Heart left ventricle (tissue), 16 donors: Measurements from ENCODE around the gene ANO2. TPM values are rescaled to one million over a fixed set of nuclear protein-coding genes. Genes with fewer than 3 reads are reported as not detected.

ENCODE experiments used
- ATAC-seq, 4 donors: fragments of 200-7000 bp; cut with Tn5 transposase; one replicate each; pipeline ENCODE4 v1.9.1; 2020 to 2022; ENCODE audit warnings: moderate library complexity in 4 of 4, mild to moderate bottlenecking in 3 of 4, moderate number of reproducible peaks in 1 of 4
- DNase-seq, 5 donors: peaks; one replicate each; pipeline ENCODE4 v3.0.0-alpha.2; 2020
- H3K27ac ChIP-seq, 12 donors: fragments of 200-600 bp; sonication (generic) in 4 of 12; one replicate each; pipeline versions ENCODE4 v1.5.0 to v1.8.0; 2016 to 2022; ENCODE audit warnings: mild to moderate bottlenecking in 2 of 12
- H3K27me3 ChIP-seq, 9 donors: fragments of 200-600 bp; sonication (generic) in 2 of 9; one replicate each; pipeline versions ENCODE4 v1.5.1 to v1.8.0; 2016 to 2022; ENCODE audit warnings: mild to moderate bottlenecking in 3 of 9
- H3K36me3 ChIP-seq, 9 donors: fragments of 200-600 bp; sonication (generic) in 2 of 9; one replicate each; pipeline versions ENCODE4 v1.5.0 to v1.8.0; 2018 to 2022; ENCODE audit warnings: mild to moderate bottlenecking in 2 of 9
- H3K4me1 ChIP-seq, 12 donors: fragments of 200-600 bp; sonication (generic) in 4 of 12; one replicate each; pipeline versions ENCODE4 v1.5.0 to v1.8.0; 2016 to 2022; ENCODE audit warnings: mild to moderate bottlenecking in 3 of 12
- H3K4me3 ChIP-seq, 12 donors: fragments of 200-600 bp; sonication (generic) in 4 of 12; one replicate each; pipeline versions ENCODE4 v1.5.0 to v1.8.0; 2017 to 2022; ENCODE audit warnings: mild to moderate bottlenecking in 9 of 12, moderate library complexity in 4 of 12
- H3K9me3 ChIP-seq, 12 donors: fragments of 200-600 bp; sonication (generic) in 4 of 12; one replicate each; pipeline versions ENCODE4 v1.5.0 to v1.8.0; 2016 to 2022; ENCODE audit warnings: mild to moderate bottlenecking in 1 of 12
- POLR2A ChIP-seq, 2 donors: fragments of 450-650 bp; IDR thresholded peaks; one replicate each; pipeline ENCODE4 v1.6.1; 2017; ENCODE audit warnings: antibody characterized with exemption in 2 of 2, mild to moderate bottlenecking in 2 of 2, moderate library complexity in 2 of 2
- WGBS, 4 donors: extraction: QIAGEN DNeasy Blood & Tissue Kit in 2 of 4; methylation state at CpG; one replicate each; pipeline versions ENCODE4 v1.1.5 to v1.1.7; 2013 to 2018; 5-methylcytosine and 5-hydroxymethylcytosine counted together
- intact Hi-C, 10 donors: fragments of 100-400 bp; cut with DNase I; formaldehyde crosslinking; loops; one replicate each; pipeline versions ENCODE4 v1.11.1 to v1.14.2; 2022
- polyA plus RNA-seq, 2 donors: library from polyadenylated mRNA; stranded (reverse); fragments of 200-250 nt; gene quantifications; one replicate each; pipeline ENCODE4 v1.2.3, GENCODE V29; 2013
- total RNA-seq, 9 donors: library from RNA; depleted of rRNA in 2 of 9; stranded (reverse); fragments of >200 nt in 2 of 9; fragmentation: NEBNext Ultra II Directional in 3 of 9; extraction: Animal tissue kit (Norgen Biotek cat#: 25700) in 3 of 9; gene quantifications; one replicate each; pipeline versions ENCODE4 v1.1.0 to v1.2.4, GENCODE V29; 2016 to 2023
- TF ChIP-seq, protein P1 (sequence below), 12 donors: fragments of 200-600 bp; sonication (generic) in 4 of 12; IDR thresholded peaks; one replicate each; pipeline versions ENCODE4 v1.5.0 to v1.8.0; 2018 to 2022; ENCODE audit warnings: antibody characterized with exemption in 12 of 12, mild to moderate bottlenecking in 5 of 12
- donor health status: ischemic (EF 13 %, LVEDD 7.1; RV severe dilation, severe dysfunction).
- donor health status: healthy with polysubstance abuse.
- donor health status: DM: no; HTN: yes; CAD: no.
- donor health status: DM: no; HTN: no; CAD: no.
- donor health status: ischemic (EF 25% LVEDD 6.9; RV normal size, moderate dysfunction).
- donor health status: ischemic (EF 25% LVEDD 5.7; RV mildly dilated, moderate dysfunction).
- donor health status: healthy.
- donor health status: DM: yes; HTN: yes; CAD: no.
- donor health status: ischemic (EF 35%, LVEDD 5.7; RV mildly dilated, moderate dysfunction).
- donor health status: nonischemic (EF 11% LVEDD 7.7; RV severe dilation, severe dysfunction).
- donor health status: DM: yes; HTN: yes; CAD: no.
- donor health status: PGD.
- donor health status: ischemic (EF 29% LVEDD 5.4; RV normal size, mild dysfunction).
- donor health status: nonischemic (EF 23%, LVEDD 6.1; RV moderate dilation, normal function).

The ANO2 gene
- total and polyA plus RNA-seq, 11 donors: 3.4 to 19.4 (median 9.4) TPM

GRCh38 chr12:5720381-5721005 is 224.6 kb downstream of the ANO2 start:
- Histone ChIP-seq H3K4me3 (no peak overlapping the region), H3K9me3 (no peaks in the 10 kb centered on the region), H3K27ac (no peak overlapping the region), H3K36me3 (no peaks in the 10 kb centered on the region), H3K4me1 (peaks cover 0 to 23% (median 3%) of the 10 kb centered on the region in 12 donors), H3K27me3 (no peaks in the 10 kb centered on the region)
- DNase-seq (no peak), ATAC-seq (no peak)
- TF ChIP-seq, protein P1, sequence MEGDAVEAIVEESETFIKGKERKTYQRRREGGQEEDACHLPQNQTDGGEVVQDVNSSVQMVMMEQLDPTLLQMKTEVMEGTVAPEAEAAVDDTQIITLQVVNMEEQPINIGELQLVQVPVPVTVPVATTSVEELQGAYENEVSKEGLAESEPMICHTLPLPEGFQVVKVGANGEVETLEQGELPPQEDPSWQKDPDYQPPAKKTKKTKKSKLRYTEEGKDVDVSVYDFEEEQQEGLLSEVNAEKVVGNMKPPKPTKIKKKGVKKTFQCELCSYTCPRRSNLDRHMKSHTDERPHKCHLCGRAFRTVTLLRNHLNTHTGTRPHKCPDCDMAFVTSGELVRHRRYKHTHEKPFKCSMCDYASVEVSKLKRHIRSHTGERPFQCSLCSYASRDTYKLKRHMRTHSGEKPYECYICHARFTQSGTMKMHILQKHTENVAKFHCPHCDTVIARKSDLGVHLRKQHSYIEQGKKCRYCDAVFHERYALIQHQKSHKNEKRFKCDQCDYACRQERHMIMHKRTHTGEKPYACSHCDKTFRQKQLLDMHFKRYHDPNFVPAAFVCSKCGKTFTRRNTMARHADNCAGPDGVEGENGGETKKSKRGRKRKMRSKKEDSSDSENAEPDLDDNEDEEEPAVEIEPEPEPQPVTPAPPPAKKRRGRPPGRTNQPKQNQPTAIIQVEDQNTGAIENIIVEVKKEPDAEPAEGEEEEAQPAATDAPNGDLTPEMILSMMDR (IDR thresholded peaks at IDR 0.05): no peak
- TF ChIP-seq POLR2A (IDR thresholded peaks at IDR 0.05): no peak
- WGBS, 4 donors: 71 to 74% (median 73%) methylated on average over 7 of the region's 7 CpGs
- intact Hi-C loops: no loop called here

DNA sequence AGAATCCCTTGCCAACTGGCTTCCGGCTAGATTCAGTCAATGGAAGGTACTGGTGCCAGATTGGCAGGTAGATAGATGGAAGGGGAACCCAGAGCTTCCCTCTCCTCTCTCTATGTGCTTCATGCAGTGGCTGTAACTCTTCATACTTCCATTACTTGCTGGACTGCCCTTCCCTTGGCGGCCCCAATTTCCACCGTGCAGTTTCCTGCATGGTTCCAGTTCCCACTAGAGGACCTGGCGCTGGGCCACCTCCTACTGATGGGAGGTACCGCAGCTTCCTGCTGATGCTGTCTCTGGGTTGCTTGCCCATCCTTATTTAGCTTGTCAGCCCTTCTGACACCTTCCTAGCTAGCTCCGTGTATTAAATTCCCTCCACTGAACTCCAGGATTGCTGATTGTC is 226.4 kb downstream of the ANO2 start:
- DNase-seq (peak; percentile 61 to 68 (median 63)), ATAC-seq (peak in 2 of 4 donors; percentile 29 to 73)
- no peak for TF ChIP-seq POLR2A (IDR thresholded peaks at IDR 0.05)
- TF ChIP-seq, protein P1 (IDR thresholded peaks at IDR 0.05): no peak
- no peaks in the 10 kb centered on the region for H3K36me3 ChIP-seq
- intact Hi-C loops: no loop called here
- no peak overlapping the region for H3K4me3 ChIP-seq
- no peak overlapping the region for H3K27ac ChIP-seq
- H3K9me3 ChIP-seq: no peaks in the 10 kb centered on the region
- peaks cover 0 to 23% (median 3%) of the 10 kb centered on the region in 12 donors for H3K4me1 ChIP-seq
- 42 to 51% (median 48%) methylated on average over 6 of the region's 6 CpGs for WGBS, 4 donors
- H3K27me3 ChIP-seq: no peaks in the 10 kb centered on the region

- no peaks in the 10 kb centered on the region for H3K9me3 ChIP-seq
- peaks cover 0 to 23% (median 3%) of the 10 kb centered on the region in 12 donors for H3K4me1 ChIP-seq
- no peaks in the 10 kb centered on the region for H3K27me3 ChIP-seq
- no peak overlapping the region for H3K4me3 ChIP-seq
- WGBS, 4 donors: 67 to 78% (median 71%) methylated on average over 5 of the region's 5 CpGs
- no peaks in the 10 kb centered on the region for H3K36me3 ChIP-seq
- no peak for TF ChIP-seq POLR2A (IDR thresholded peaks at IDR 0.05)
- TF ChIP-seq, protein P1 (IDR thresholded peaks at IDR 0.05): no peak
- no peak overlapping the region for H3K27ac ChIP-seq
- ATAC-seq (no peak), DNase-seq (no peak)
- intact Hi-C loops: no loop called here
Measured at GRCh38 chr12:5718073-5718472, 227.0 kb downstream of the ANO2 start.

- ATAC-seq (no peak), DNase-seq (no peak)
- WGBS, 4 donors: 83 to 95% (median 92%) methylated on average over 3 of the region's 3 CpGs
- H3K36me3 ChIP-seq: no peaks in the 10 kb centered on the region
- H3K27ac ChIP-seq: no peak overlapping the region
- H3K4me3 ChIP-seq: no peak overlapping the region
- H3K4me1 ChIP-seq: peaks cover 0 to 23% (median 3%) of the 10 kb centered on the region in 12 donors
- no peaks in the 10 kb centered on the region for H3K27me3 ChIP-seq
- intact Hi-C loops: no loop called here
- TF ChIP-seq, protein P1 (IDR thresholded peaks at IDR 0.05): no peak
- TF ChIP-seq POLR2A (IDR thresholded peaks at IDR 0.05): no peak
- H3K9me3 ChIP-seq: no peaks in the 10 kb centered on the region
Measured at GRCh38 chr12:5716976-5717375, 228.1 kb downstream of the ANO2 start.
